Activated CD4-positive, alpha-beta memory T cell treated with anti-CD3 and anti-CD28 coated beads, Interleukin-2, amount 10 ng/mL, durations not matched to agents 7 days and 5 days (primary cell): ENCODE measurements around the gene CDX1. TPM values are rescaled to one million over a fixed set of nuclear protein-coding genes. Genes with fewer than 3 reads are reported as not detected.

ENCODE experiments used
- CTCF ChIA-PET: fragments of 350-600 bp; sonication (Branson Sonifier 250); formaldehyde crosslinking; loops from one replicate; lab custom pipeline; 2021; ENCODE audit warnings: antibody characterized with exemption, inconsistent platforms; lab: Charles Lee
- POLR2A ChIA-PET: fragments of 350-600 bp; sonication (Branson Sonifier 250); formaldehyde crosslinking; loops from one replicate; lab custom pipeline; 2021; ENCODE audit warnings: antibody characterized with exemption; lab: Charles Lee
- DNase-seq: peaks from one replicate; pipeline ENCODE4 v3.0.0-alpha.2; 2020
- H3K27ac Mint-ChIP-seq: one replicate; pipeline ENCODE4 v1.8.0; 2021; ENCODE audit warnings: mild to moderate bottlenecking, mixed read lengths
- H3K27me3 Mint-ChIP-seq: one replicate; pipeline ENCODE4 v1.8.0; 2021; ENCODE audit warnings: mixed read lengths
- H3K36me3 Mint-ChIP-seq: one replicate; pipeline ENCODE4 v1.8.0; 2021; ENCODE audit warnings: low read depth, mixed read lengths
- H3K4me1 Mint-ChIP-seq: one replicate; pipeline ENCODE4 v1.8.0; 2021; ENCODE audit warnings: mixed read lengths
- H3K4me3 Mint-ChIP-seq: one replicate; pipeline ENCODE4 v1.8.0; 2021; ENCODE audit warnings: mild to moderate bottlenecking, mixed read lengths
- H3K9me3 Mint-ChIP-seq: one replicate; pipeline ENCODE4 v1.8.0; 2021; ENCODE audit warnings: mixed read lengths
- total RNA-seq, 2 experiments: library from RNA; stranded (reverse); gene quantifications; one replicate each; pipeline ENCODE4 v1.2.3, GENCODE V29; 2021

CDX1 gene
- total RNA-seq, 2 experiments from 2014 or later: not detected

DNA sequence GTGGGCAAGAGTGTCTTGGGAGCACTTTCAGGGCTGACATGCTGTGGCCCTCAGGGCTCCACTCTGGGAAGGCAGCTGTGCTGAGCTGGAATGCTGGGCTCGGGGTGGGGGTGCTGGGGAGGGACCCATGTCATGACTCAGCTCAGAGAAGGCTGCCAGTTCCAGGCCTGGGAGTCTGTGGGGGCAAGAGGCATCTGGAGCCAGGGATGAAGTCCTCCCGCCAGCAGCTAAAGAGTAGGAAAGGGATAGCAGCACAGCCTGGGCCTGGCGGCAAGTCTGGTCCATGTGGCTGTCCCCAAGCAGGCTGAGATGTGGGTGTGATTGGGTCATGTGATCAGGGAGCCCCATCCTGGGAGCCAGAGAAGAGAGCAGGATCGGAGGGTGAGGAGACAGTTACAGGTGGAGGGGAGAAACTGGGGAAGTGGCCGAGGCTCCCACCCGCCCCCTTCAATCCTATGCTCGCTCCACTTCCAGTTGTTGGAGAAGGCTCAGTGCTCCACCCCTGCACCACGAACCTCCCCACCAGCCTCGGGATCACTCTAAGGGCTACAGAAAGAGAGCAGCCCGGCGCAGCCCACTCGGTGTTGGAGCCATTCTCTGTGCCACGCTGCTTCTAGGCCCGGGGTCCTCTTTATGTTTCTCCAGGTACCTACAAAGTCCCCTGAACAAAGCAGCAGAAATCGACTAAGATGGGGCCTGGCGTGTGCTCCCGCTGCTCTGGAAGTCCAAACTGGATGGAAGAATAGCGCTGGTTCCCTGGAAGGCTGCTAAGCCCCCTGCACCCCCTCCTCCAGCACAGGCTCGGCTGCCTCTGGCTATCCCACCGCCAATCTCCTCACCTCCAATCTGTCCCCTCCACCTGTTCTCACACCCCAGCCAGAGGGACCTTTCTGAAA is 23.0 kb upstream of the CDX1 start:
- ChIA-PET CTCF (no interaction called here), POLR2A (no interaction called here)
- H3K27ac Mint-ChIP-seq: no peak overlapping the region
- H3K9me3 Mint-ChIP-seq: no peaks in the 10 kb centered on the region
- no peaks in the 10 kb centered on the region for H3K36me3 Mint-ChIP-seq
- peaks cover 2% of the 10 kb centered on the region for H3K27me3 Mint-ChIP-seq
- H3K4me3 Mint-ChIP-seq: no peak overlapping the region
- peaks cover 29% of the 10 kb centered on the region for H3K4me1 Mint-ChIP-seq
- no peak for DNase-seq

DNA sequence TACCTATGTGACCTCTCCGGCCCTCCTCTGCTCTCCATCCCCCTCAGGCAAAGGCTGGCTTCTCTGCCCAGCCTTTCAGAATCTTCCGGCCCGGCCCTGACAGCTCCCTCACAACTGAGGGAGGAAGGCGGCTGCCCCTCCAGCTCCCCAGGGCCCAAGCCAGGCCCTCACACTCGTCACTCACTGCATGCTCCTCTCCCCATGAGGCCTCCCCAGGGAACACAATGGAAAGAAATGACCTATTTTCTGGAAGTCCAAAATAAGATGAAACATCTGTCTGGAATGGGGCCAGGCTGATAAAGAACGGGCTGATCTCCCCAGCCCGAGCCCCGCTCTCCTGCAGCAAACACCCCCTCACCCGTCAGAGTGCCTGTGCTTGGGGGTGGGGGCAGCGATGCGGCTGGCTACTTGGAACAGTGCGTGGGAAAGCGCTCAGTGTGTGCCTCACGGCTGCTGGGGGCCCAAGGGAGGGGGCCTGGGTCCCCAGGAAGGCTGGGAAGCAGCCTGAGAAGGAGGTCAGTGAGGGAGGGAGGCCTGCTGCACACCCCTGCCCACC is 22.3 kb upstream of the CDX1 start:
- no peak overlapping the region for H3K27ac Mint-ChIP-seq
- H3K27me3 Mint-ChIP-seq: peaks cover 2% of the 10 kb centered on the region
- no peak for DNase-seq
- no peaks in the 10 kb centered on the region for H3K36me3 Mint-ChIP-seq
- H3K4me3 Mint-ChIP-seq: no peak overlapping the region
- ChIA-PET CTCF (no interaction called here), POLR2A (interaction anchor here (1.5 kb wide), 1 partner anchor 8 kb away, joined by 5 read pairs; no protein-coding TSS in a partner anchor)
- H3K4me1 Mint-ChIP-seq: peaks cover 37% of the 10 kb centered on the region
- no peaks in the 10 kb centered on the region for H3K9me3 Mint-ChIP-seq

DNA sequence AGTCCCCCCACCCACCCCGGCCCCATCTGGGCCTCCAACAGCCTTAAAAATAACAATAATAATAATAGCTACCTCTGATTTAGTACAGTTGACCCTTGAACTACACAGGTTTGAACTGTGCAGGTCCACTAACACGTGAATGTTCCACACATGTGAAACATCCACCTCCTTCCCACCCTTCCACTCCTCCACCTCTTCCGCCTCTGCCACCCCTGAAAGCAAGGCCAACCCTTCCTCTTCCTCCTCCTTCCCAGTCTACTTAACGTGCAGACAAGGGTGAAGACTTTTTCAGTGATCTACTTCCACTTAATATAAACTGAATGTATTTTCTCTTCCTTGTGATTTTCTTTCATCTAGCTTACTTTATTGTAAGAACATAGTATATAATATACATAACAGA is 21.7 kb upstream of the CDX1 start:
- Mint-ChIP-seq H3K4me1 (peaks cover 42% of the 10 kb centered on the region), H3K9me3 (no peaks in the 10 kb centered on the region), H3K27me3 (peaks cover 2% of the 10 kb centered on the region), H3K36me3 (no peaks in the 10 kb centered on the region), H3K4me3 (no peak overlapping the region), H3K27ac (no peak overlapping the region)
- POLR2A ChIA-PET: interaction anchor here (1.4 to 1.5 kb wide), 2 partner anchors 9 to 213 kb away, joined by 3 to 5 read pairs; partner anchors contain the start of gene TCOF1
- CTCF ChIA-PET: interaction anchor here (1.2 kb wide), 1 partner anchor 32 kb away, joined by 3 read pairs; no protein-coding TSS in a partner anchor
- DNase-seq: no peak

DNA sequence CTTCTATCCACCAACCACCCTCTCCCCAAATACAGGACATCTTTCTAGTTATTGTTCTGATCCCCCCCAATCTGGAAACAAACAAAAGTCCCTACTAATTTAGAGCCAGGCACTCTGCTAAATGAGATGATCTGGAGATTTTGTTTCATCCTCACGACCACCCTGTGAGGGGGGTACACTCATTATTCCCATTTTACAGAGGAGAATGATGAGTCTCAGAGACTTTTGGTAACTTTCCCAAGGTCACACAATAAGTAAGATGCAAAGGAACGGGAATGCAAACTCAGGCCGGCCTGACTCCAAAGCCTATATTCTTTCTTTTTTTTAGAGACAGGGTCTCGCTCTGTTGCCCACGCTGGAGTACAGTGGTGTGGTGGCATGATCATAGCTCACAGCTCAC is 20.3 kb upstream of the CDX1 start:
- Mint-ChIP-seq H3K4me3 (no peak overlapping the region), H3K4me1 (peaks cover 55% of the 10 kb centered on the region), H3K36me3 (no peaks in the 10 kb centered on the region), H3K27ac (no peak overlapping the region), H3K27me3 (peaks cover 2% of the 10 kb centered on the region), H3K9me3 (no peaks in the 10 kb centered on the region)
- no peak for DNase-seq
- ChIA-PET POLR2A (interaction anchor here (1.5 kb wide), 1 partner anchor 10 kb away, joined by 5 read pairs; no protein-coding TSS in a partner anchor), CTCF (interaction anchor here (1.1 to 1.6 kb wide), 2 partner anchors 11 to 72 kb away, joined by 3 read pairs; no protein-coding TSS in a partner anchor)

DNA sequence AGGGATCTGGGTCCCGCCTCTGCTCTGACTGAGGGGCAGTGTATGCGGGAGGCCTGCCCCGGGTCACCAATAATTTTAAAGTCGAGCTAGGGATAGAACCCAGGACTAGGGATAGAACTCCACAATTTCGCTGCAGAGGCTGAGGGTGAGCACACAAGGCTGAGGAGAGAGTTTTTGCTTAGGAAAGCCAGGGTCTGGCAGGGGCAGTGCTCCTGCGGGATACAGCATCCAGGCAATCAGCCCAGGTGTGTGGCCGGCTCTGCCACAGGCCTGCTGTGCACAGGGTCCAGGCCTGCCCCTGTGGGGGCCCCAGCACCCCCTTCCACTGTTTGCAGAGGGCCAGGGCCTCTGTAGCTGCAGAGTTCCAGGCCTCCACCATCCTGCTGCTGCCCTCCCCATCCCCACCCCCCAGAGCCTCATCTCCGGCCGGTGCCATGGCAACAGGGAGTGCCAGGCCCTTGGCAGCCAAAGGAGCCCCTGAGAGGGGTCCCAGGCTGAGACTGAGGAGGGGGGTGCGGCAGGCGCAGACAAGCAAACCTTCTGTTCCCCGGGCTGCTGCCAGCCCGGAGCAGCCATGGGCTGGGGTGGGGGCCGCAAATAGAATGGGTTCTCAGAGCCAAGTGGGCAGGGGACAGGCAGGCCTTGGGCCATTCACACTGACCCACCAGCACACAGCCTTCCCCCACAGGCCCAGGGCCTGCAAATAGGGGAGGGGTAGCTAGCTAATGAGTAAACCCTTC is 19.5 kb upstream of the CDX1 start:
- Mint-ChIP-seq H3K4me3 (no peak overlapping the region), H3K4me1 (peaks cover 55% of the 10 kb centered on the region), H3K27me3 (peaks cover 2% of the 10 kb centered on the region), H3K9me3 (no peaks in the 10 kb centered on the region), H3K27ac (no peak overlapping the region), H3K36me3 (no peaks in the 10 kb centered on the region)
- CTCF ChIA-PET: interaction anchor here (1.6 kb wide), 1 partner anchor 10 kb away, joined by 3 read pairs; no protein-coding TSS in a partner anchor
- no peak for DNase-seq
- POLR2A ChIA-PET: no interaction called here

DNA sequence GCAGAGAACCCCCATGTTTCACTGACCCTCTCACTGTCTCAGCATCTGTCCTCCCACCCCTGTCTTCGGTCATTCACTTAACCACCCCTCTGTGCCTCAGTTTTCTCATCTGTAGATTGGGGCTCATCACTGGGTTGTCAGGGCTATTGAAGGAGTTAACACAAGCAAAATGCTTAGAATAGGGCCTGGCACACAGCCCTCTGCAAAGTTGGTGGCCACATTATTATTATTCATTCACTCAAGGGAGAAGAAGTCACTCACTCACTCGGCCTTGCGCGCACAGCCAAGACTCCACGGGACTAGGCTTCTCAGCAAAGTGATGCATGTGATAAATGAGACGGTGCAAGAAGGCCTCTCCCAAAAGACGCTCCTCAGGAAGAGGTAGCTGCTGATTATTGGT is 18.9 kb upstream of the CDX1 start:
- no peak overlapping the region for H3K27ac Mint-ChIP-seq
- DNase-seq: no peak
- CTCF ChIA-PET: interaction anchor here (2.5 kb wide), 1 partner anchor 18 kb away, joined by 8 read pairs; no protein-coding TSS in a partner anchor

DNA sequence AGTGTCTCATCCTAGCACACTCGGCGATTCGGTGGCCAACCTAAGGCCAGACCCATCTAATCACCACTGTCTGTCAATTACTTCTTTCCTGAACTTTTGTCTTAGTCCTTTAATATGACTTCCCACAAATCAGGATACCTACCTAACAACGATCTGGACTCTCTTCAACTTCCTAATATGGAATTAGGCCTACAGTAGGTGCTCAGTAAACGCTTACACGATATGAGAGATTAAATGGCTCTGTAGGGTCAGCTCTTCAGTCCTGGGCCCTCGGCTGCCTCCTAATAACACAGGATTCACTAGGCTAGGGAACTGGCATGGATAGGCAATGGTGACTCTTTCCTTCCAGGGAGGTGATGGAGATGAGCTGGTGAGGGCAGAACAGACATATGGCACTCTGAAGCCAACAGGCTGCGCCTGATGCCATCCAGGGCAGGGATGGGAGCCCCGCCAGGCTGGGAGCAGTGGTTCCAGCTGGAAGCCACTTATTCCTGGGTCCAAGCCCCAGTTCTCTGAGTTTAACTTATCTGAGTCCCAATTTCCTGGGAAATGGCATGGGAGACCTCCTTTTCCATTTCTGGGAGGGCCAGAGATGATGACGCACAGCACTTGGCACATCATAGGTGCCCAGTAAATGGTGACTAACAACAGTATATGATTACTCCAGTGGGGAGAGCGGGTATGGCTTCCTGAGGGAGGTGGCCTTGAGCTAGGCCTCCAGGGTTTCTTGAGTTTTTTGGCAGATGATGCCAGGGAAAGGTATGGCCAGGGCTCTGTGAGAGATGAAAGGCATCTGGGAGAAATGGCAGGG is 18.3 kb upstream of the CDX1 start:
- ChIA-PET POLR2A (interaction anchor here (1.9 kb wide), 1 partner anchor 11 kb away, joined by 6 read pairs; no protein-coding TSS in a partner anchor), CTCF (interaction anchor here (1.0 to 2.5 kb wide), 3 partner anchors 15 to 70 kb away, joined by 4 to 8 read pairs (median 7); no protein-coding TSS in a partner anchor)
- H3K36me3 Mint-ChIP-seq: no peaks in the 10 kb centered on the region
- H3K27me3 Mint-ChIP-seq: peaks cover 5% of the 10 kb centered on the region
- H3K27ac Mint-ChIP-seq: peak overlapping the region; percentile 95
- no peaks in the 10 kb centered on the region for H3K9me3 Mint-ChIP-seq
- DNase-seq: no peak
- H3K4me3 Mint-ChIP-seq: no peak overlapping the region
- peaks cover 55% of the 10 kb centered on the region for H3K4me1 Mint-ChIP-seq

More for the DNA sequence above, 18.9 kb upstream of the CDX1 start:
- H3K27me3 Mint-ChIP-seq: peaks cover 4% of the 10 kb centered on the region
- POLR2A ChIA-PET: no interaction called here
- peaks cover 60% of the 10 kb centered on the region for H3K4me1 Mint-ChIP-seq
- H3K9me3 Mint-ChIP-seq: no peaks in the 10 kb centered on the region
- H3K4me3 Mint-ChIP-seq: no peak overlapping the region
- no peaks in the 10 kb centered on the region for H3K36me3 Mint-ChIP-seq

DNA sequence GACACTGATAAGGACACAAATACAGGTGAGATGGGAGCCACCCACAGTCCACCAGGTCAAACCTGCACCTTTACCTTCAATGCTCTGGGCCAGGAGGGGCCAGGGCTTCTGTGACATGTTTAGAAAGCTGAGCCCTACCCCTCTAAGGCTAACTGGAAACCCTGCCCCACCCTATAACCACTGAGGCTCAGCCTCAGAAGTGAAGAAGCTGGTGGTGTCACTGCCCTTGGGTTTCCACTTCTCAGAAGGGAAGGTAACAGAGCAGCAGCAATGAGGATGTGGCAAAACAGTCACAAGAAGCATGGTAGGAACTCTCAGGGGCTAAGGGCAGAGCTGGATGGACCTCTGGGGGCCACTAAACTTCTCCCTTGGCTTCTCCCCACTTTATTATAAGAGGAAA is 17.0 kb upstream of the CDX1 start:
- Mint-ChIP-seq H3K4me1 (peaks cover 59% of the 10 kb centered on the region), H3K9me3 (no peaks in the 10 kb centered on the region), H3K27ac (peak overlapping the region; percentile 95), H3K36me3 (no peaks in the 10 kb centered on the region), H3K27me3 (peaks cover 17% of the 10 kb centered on the region), H3K4me3 (peak overlapping the region; percentile 48)
- CTCF ChIA-PET: interaction anchor here (1.0 to 2.5 kb wide), 6 partner anchors 10 to 69 kb away, joined by 3 to 8 read pairs (median 5); no protein-coding TSS in a partner anchor
- POLR2A ChIA-PET: interaction anchor here (0.6 to 1.9 kb wide), 5 partner anchors 9 to 261 kb away, joined by 3 to 6 read pairs (median 5); partner anchors contain the start of genes HMGXB3 and TIGD6
- peak; percentile 72 for DNase-seq

DNA sequence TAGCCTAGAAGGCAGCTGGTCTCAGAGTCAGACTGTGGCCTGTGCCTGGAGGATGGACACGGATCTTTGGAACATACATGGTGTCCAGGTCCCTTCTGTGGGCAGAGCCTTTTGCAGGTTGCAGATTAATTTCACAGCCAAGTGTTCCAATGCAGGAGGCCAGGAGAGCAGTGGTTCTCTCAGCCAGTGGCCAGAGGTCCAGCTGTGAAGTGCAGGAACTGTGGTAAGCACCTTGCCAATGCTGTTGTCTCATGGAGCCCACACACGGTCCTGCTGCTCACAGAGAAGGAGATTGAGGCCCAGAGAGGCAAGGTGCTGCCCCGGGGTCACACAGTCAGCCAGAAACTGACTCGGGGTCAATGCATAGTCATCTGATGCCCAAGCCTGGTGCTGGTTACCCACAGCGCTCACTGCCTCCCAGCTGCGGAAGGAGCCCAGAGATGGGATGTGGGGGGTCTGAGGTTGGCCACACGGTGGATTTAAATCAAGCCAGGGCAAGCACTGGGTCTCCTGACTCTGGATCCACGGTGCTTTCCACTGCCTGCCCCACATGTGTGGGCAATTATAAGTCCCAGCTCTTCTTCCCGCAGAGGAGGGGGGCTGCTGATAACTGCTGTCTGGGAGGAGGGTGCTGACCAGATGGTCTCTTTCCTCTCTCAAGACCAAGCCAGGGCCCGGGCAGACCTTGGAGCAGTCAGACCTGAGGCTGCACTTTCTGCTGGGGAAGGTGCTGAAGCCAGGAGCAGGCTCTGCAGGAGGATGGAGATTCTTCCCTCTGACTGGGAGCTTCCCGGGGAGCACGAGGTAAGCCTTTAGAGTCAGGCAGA is 13.7 kb upstream of the CDX1 start:
- CTCF ChIA-PET: interaction anchor here (2.1 kb wide), 1 partner anchor 10 kb away, joined by 9 read pairs; no protein-coding TSS in a partner anchor
- H3K9me3 Mint-ChIP-seq: no peaks in the 10 kb centered on the region
- peaks cover 33% of the 10 kb centered on the region for H3K27me3 Mint-ChIP-seq
- DNase-seq: no peak
- POLR2A ChIA-PET: interaction anchor here (0.9 kb wide), 1 partner anchor 10 kb away, joined by 5 read pairs; no protein-coding TSS in a partner anchor
- H3K27ac Mint-ChIP-seq: no peak overlapping the region
- H3K4me3 Mint-ChIP-seq: no peak overlapping the region
- peaks cover 59% of the 10 kb centered on the region for H3K4me1 Mint-ChIP-seq
- H3K36me3 Mint-ChIP-seq: peaks cover 4% of the 10 kb centered on the region

DNA sequence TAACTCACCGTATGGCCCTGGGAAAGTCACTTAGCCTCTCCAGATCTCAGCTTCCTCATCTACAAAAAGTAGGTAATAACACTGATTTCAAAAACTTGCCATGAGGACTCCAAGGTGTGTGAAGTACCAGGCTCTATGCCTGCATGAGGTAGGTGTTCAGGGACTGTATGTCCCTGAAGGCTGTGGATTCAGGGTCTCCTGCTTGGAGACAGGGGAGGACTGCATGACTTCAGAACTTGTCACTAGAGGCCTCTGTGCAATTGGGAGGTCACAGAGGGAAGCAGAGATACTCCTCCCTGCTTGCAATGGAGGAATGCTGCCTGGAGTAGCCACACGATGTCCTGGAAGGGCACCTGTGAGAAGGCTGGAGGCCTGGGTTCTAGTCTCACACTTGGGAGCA is 13.1 kb upstream of the CDX1 start:
- Mint-ChIP-seq H3K4me1 (peaks cover 53% of the 10 kb centered on the region), H3K27me3 (peaks cover 33% of the 10 kb centered on the region)
- CTCF ChIA-PET: interaction anchor here (2.1 kb wide), 1 partner anchor 10 kb away, joined by 9 read pairs; no protein-coding TSS in a partner anchor

More for the DNA sequence above, 13.1 kb upstream of the CDX1 start:
- POLR2A ChIA-PET: interaction anchor here (0.9 kb wide), 1 partner anchor 9 kb away, joined by 5 read pairs; no protein-coding TSS in a partner anchor
- Mint-ChIP-seq H3K27ac (no peak overlapping the region), H3K36me3 (peaks cover 4% of the 10 kb centered on the region), H3K4me3 (no peak overlapping the region), H3K9me3 (no peaks in the 10 kb centered on the region)
- DNase-seq: no peak
